ENCODE results near the gene UBQLN4.

UBQLN4 gene

DNA sequence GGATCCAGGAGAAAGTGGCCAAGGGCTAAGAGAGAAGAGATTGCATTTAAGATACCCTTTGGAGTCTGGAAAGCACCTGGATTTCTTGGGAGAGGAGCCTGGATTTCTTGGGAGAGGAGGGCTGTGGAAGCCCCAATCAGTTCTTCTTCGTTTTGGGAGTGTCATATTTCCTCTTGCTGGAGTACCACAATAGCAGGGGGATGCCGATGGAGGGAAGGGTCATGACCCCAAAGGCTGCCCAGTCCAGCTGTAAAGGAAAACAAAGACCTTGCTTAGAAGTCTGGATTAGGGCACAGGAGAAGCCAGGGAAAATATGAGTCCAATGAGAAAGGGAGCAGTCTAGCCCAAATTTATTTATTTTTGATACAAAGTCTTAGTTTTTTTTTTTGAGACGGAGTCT is 44.2 kb downstream of the UBQLN4 start:
- FAIRE-seq = no peak

GRCh38 chr1:156006666-156007376 is 46.8 kb downstream of the UBQLN4 start:
- FAIRE-seq = no peak

DNA sequence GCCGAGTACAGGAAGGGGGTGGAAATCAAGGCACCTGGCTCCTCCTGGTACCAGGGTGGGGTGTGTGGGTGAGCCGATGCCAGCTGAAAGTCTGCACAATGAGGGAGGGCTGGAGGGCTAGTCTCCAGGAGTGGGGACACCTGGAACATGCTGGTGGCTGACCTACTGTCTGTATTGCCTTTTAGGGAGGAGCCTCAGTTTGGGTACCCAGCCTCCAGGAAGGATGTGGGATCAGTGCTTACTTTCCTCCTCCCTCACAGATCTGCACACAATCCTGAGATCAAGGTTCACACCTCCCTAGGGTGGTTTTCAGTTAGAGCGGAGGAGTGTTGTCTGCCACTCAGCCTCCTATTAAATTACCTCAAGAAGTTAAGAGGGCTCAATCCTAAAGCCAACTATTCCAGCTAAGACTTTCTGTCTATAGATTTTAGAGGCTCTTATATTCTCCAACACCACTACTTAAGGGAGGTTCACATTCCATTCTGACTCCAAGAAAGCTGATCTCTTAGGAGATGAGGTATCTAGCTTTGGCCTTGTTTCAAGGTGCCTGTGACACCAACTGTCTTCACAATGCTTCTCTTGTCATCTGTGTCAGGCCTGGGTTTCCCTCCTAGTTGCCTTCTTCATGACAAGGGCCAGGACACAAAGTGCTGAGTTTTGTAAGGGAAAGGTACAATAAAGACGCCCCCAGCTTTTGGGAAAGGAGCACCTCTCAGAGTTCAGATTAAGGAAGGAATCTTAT is 48.6 kb downstream of the UBQLN4 start:
- no peak for FAIRE-seq

DNA sequence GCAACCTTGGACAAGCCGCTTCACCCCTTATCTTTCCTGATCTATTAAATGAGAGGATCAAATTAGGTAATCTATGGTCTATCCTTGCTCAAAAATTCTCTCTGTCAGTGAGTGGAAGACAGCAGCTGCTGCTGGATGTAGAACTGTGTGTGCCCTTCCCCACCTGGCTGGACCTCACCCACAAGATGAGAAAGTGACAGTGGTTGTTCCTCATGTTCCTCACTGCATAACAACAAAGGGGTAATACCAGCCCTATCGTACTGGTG is 49.7 kb downstream of the UBQLN4 start:
- no peak for FAIRE-seq

DNA sequence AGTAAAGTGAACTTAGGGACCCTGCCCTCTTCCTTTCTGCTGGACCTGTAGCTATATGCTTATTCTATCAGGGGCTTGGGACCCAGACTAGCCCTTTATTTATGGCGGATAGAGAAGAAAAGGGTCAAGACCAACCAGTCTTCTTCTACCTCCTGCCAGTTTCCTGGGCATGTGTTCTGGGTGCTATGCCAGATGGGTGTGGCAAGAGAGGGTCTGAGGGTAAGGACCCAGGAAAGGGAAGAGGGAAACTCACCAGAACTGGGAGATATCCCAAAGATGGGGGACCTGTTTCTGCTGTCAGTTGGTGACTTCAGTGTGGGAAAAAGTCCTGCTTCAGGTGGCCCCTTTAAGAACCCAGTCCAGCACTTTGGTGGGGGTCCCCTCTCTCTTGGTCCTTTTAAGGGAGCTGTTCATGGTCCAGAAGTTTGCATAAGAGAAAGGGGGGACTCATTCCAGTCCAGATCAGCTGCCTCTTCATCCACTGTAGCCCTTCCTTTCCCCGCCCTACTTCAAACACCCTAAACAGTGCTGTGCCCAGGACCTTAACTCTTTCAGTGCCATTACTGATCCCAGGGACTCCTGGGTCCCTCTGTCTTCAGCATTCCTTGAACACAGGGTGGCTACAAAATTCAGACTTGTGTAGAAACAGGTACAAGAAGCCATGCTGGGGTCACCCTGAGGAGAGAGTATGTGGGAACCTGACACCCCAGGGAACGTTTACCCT is 51.2 kb downstream of the UBQLN4 start:
- no peak for FAIRE-seq

DNA sequence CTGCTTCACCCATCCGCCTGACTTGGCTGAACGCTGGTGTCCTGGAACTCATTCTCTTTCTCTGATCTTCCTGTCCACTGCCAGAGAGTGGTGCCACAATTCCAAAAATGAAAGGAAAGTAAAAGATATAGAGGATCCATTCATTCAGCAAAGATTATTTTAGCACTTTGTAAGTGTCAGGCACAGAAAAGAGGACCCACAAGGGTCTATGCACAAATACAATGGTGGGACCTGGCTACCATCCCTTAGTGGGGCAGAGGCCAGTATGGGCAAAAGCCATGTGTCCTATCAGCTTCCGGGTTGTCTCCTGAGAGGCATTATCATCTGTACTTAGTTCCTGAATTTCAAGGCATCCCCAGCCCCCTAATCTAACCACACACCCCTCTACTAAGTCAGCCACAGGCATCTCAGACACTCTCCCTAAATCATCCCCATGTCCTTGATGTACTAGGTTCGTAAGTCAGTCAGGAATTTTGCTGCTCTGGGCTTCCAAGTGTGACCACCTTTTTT is 51.9 kb downstream of the UBQLN4 start:
- no peak for FAIRE-seq

DNA sequence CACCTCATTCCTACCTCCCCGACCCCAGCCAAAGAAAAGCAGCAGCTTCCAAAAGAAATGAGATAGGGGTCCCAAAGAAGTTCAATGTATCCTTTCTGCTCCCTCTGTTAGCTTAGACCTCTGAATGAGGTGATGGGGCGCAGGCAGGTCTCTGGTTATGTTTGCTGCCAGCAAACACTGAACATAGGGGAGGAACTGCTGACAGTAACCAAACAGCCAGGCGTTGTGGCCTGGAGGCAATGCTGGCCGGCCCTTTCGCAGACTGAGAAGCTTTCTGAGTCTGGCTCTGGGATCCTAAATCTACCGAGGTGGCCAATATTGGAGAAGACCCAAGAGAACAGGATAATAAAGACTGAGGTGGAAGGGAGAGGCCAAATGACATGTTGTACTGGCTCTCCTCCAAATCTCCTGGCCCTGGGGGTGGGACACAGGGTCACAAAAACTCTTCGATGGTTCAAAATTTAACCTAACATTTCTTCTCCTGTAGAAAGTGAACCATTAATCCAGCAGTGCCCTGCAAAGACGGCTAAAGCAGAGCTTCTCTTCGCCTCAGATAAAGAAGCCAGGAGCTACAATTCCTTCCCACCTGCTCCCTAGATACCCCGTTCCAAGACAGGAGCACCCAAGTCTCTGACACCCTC is 52.5 kb downstream of the UBQLN4 start:
- no peak for FAIRE-seq

GRCh38 chr1:155999964-156000363 is 53.6 kb downstream of the UBQLN4 start:
- FAIRE-seq = no peak

- no peak for FAIRE-seq
These were observed 57.4 kb downstream of the UBQLN4 start for GRCh38 chr1:155996166-155996565.

DNA sequence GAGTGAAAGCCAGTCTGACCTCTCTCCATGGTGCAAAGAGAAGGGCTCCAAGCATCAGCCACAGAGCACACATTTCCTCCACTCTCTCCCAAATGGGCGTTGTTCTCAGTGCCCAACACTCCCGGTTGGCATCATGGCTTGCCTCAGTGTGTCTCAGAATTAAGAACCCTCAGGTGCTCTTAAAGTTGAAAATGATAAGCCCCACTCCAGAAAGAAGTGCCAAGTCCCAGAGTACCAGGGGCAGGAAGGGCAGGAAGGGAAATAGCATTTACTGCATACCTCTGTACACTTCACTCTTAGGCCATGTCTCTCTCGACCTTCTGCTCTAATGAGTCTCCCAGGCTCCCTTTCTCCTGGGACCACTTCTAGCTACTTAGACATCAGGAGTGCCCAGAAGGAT is 60.0 kb downstream of the UBQLN4 start:
- no peak for FAIRE-seq

- no peak for FAIRE-seq
These were observed 63.4 kb downstream of the UBQLN4 start for GRCh38 chr1:155990005-155990739.

DNA sequence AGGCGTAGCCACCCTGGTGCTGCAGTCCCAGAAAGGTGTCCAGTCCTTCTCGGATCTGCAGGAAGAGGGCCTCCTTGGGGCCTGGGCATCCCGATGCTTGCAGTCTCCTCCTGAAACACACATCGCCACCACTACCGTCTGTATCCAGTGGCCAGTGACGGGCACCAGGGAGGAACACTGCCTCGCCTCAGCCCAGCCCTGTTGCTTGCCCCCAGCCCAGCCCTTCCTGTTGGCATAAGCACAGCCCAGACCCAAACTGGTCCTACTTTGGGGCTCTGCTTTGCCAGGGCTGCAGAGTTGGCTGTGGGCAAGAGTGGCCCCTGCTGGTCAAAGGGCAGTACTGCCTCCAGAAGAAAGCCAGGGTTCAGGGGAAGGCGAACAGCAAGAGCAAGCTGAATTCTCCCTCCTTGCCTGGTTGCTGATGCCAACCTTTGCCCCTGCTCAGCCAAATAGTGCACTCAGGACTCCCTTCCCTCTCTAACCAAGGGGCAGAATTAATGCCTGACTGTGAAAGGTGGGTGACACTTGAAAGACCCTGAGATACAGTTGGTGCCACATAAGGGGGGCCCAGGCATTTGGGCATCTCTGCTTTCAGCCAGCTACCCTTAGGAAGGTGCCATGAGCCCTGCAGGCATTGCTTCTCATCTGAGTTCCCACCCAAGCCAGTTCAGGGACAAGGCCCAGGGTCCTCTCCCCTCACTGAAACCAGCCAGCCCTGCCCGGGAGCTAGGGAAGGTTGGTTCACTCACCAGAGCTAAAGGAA is 64.2 kb downstream of the UBQLN4 start:
- FAIRE-seq = no peak

All from TTC549 (cell line).